Iris pigment epithelial cell (primary cell): ENCODE measurements around the gene ADGRF5.

Experiments
- DNase-seq: peaks from one replicate; pipeline ENCODE4 v3.0.0-alpha.2; 2011; ENCODE audit warnings: low read depth

The ADGRF5 gene

GRCh38 chr6:46930331-46930730, 8.6 kb upstream of the ADGRF5 start:
- DNase-seq, result no peak

GRCh38 chr6:46927066-46927465, 5.3 kb upstream of the ADGRF5 start:
- no peak for DNase-seq

DNA sequence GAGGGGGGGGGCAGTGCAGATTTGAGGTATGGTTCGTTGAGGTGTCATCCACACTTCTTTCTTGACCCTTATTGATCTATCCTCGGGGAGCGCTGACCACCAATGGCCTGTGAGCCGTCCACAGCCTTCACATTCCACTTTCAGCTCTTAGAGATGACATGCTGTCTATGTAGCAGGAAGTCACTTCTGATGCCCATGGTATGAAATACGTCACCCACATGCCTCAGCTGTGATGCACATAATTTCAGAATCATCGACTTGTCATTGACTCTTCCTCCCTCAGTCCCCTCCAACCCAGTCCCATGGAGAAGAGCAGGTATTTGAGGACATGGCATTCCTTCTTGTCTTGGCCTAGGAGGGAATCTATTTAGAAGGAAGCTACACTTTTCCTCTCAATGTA, 4.7 kb upstream of the ADGRF5 start:
- peak; percentile 32 for DNase-seq

GRCh38 chr6:46925563-46926253, 4.0 kb upstream of the ADGRF5 start:
- peak; percentile 91 for DNase-seq

GRCh38 chr6:46923476-46923875, 1.7 kb upstream of the ADGRF5 start:
- no peak for DNase-seq

DNA sequence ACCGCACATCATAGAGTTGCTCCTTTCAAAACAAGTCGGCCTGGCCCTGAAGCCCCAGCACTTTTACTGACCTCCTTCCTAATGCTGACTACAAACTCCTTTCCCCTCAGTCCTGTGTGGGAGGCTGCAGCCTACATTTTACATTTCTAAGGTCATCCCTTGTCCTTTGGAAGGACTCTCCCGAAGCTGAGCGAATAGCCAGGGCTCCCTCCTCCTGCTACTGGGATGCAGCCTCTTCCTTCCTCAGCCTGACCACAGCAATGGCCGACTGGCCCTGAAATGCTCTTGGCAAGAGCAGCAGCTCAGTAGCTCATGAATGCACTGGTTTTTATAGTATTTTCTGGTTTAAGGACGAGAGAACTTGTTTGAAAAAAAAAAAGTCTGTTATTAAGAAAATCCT, 679 bp downstream of the ADGRF5 start:
- peak; percentile 21 for DNase-seq

- no peak for DNase-seq
Measured at GRCh38 chr6:46918806-46919205, 2.9 kb downstream of the ADGRF5 start.

GRCh38 chr6:46917002-46917545, 4.7 kb downstream of the ADGRF5 start:
- DNase-seq, result no peak

DNA sequence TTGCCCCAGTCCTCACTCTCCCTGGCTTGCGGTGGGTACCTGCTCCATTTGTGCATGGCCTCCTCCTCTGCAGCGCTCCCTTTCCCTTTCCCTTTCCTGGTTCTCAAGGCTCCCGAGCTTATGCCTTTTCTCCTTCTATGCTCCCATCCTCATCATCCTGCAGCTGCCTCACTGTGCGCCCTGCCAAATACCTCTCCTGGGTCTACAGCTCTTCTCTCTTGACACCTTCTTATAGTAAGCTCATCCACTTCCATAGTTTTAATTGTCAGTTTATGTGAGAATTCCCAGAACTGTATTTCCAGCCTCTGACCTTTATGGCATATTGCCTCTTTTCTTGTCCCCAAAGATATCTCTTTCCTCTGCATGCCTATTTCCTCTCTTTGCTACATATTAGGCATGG, 5.9 kb downstream of the ADGRF5 start:
- DNase-seq, result no peak

- no peak for DNase-seq
Measured at GRCh38 chr6:46915380-46915779, 6.4 kb downstream of the ADGRF5 start.

GRCh38 chr6:46914279-46914810, 7.4 kb downstream of the ADGRF5 start:
- no peak for DNase-seq

GRCh38 chr6:46909371-46909770, 12.4 kb downstream of the ADGRF5 start:
- DNase-seq, result no peak

DNA sequence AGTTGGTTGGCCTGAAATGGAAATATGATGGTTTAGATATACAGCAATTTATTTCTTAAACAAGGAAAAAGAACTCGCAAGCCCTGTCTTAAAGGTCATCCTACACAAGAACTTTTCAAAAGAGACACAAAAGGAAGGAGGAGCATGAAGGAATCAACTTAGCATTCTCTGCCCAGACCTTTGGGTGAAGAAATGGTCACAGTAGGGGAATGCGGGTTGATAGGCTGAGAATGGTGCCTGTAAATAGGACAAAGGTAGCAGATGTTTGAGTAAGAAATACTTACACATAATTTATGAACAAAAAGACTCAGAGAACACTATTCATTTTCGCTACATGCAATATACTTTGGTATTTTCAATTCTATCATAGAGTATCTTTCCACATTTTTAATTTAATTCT, 15.0 kb downstream of the ADGRF5 start:
- DNase-seq, result no peak

- DNase-seq, result no peak
Measured at GRCh38 chr6:46904117-46904516, 17.6 kb downstream of the ADGRF5 start.

DNA sequence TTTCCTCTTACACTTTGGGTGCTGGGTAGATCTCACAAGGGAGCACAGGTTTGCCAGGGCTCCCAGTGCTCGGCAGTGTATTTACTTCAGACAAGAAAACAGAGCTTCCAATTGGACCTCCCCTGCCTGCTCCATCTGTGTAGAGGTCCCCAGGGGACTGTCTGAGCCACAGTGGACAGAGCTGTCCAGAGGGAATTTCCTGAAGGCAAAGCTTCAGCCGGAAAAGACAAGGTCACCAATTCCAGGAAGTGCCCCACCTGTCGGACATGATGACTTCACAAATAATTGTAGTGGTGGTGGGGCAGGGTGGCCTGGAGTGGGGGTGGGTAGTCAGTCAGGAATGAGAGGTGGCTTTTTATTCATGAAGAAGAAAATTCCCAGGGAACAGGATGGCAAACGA, 18.6 kb downstream of the ADGRF5 start:
- no peak for DNase-seq

- DNase-seq, result no peak
Measured at GRCh38 chr6:46901882-46902314, 19.8 kb downstream of the ADGRF5 start.

- no peak for DNase-seq
Measured at GRCh38 chr6:46900266-46900665, 21.5 kb downstream of the ADGRF5 start.

GRCh38 chr6:46899659-46900058, 22.1 kb downstream of the ADGRF5 start:
- DNase-seq, result no peak

DNA sequence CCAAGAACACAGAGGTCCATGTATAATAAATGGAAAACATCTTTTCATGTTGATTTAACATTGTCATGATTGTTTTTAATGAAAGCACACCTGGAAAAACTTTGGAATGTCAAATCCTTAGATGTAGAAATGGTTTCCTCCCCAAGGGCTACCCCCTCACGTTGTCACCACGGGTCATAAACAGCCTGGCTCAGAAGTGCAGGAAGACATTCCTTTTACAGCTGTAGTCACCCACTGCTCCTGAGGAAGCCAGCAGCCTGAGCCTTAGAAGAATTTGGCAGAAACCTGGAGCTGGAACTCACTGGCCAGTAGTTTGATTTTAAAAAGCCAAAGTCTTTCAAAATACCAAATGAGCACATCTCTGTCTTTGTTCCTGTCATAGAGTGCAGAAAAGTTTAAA, 23.7 kb downstream of the ADGRF5 start:
- DNase-seq, result no peak

DNA sequence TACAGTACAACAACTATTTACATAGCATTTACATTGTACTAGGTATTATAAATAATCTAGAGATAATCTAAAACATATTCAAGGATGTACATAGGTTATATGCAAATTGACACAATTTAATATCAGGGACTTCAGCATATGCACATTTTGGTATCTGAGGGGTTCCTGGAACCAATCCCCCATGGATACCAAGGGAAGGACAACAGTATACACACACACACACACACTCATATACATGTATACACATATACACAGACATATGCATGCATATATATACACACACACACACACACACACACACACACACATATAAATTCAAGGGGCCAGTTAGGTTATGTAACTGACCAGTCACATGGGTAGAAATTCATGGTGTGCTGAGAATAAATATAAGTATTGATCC, 24.9 kb downstream of the ADGRF5 start:
- no peak for DNase-seq

- DNase-seq, result no peak
Measured at GRCh38 chr6:46895930-46896329, 25.8 kb downstream of the ADGRF5 start.

- DNase-seq, result no peak
Measured at GRCh38 chr6:46894433-46894832, 27.3 kb downstream of the ADGRF5 start.

GRCh38 chr6:46893648-46894047, 28.1 kb downstream of the ADGRF5 start:
- no peak for DNase-seq

DNA sequence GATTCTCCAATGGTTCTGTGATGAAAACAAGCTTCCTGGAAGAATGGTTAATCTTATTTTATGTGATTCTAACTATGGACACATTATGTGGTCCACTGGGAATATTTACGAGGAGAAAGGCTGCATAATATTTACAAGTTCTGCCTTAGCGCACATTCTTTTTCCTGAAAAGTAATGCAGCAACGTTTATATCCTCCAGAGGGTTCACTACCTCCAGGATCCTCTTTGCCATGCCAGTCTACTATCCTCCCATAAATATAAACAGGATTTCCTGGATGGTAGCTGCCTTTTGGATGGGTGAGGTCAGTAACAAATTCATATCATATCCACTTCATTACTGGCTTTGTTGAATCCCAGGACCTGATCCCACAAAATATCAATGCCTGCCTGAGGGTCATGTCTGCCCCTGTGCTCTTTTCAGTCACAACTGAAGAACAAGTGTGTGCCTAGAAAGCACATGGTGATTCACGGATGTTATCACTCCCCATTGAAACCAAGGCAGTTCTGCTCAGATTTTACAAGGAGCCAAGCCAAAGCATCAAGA, 30.4 kb downstream of the ADGRF5 start:
- no peak for DNase-seq
